COR-L47 (cell line): Measurements from ENCODE around the gene PRPF38A.

Source experiments
- DNase-seq: peaks from one replicate; lab custom pipeline; 2025; lab: John Stamatoyannopoulos, UW

Gene PRPF38A

DNA sequence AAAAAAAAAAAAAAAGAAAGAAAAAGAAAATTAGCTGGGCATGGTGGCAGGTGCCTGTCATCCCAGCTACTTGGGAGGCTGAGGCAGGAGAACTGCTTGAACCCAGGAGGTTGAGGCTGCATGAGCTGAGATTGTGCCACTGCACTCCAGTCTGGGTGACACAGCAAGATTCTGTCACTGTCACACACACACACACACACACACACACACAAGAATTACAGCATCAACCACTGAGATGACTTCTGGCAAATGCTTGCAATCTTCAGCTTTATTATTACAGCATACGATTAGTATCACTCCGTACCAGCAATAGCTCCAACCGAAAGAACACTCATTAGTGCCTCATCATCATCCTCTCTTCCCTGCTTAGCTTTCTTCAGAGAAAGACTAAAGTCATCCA lies 4.8 kb upstream of the PRPF38A start:
- DNase-seq = no peak

DNA sequence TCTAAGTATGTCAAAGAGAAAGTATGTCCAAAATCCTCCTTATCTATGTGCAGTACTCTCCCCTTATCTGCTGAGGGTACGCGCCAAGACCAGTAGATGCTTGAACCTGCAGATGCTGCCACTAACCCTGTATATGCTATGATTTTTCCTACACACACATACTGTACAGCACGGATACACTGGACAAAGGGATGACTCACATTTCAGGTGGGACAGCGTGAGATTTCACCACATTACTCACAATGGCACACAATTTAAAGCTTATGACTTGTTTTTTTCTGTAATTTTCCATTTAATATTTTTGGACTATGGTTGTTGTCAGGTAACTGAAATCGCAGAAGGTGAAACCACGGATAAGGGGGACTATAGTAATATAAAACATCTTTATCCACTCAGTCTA lies 4.3 kb upstream of the PRPF38A start:
- DNase-seq = no peak

DNA sequence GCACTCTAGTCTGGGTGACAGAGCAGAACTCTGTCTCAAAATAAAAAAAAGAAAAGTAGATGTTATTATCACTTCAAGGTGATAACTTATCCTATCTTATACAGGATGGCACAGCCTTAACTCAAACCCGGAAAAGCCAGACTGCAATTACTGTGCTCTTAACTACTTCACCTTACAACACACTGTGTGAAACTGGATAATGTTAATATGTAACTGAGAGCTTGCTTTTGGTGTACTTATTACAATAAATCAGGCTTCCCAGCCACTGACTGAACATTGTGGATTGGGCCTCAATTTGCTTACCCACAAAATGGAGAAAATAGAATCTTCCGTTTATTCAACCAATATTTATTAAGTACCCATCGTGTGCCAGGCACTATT lies 1.6 kb upstream of the PRPF38A start:
- DNase-seq = no peak

DNA sequence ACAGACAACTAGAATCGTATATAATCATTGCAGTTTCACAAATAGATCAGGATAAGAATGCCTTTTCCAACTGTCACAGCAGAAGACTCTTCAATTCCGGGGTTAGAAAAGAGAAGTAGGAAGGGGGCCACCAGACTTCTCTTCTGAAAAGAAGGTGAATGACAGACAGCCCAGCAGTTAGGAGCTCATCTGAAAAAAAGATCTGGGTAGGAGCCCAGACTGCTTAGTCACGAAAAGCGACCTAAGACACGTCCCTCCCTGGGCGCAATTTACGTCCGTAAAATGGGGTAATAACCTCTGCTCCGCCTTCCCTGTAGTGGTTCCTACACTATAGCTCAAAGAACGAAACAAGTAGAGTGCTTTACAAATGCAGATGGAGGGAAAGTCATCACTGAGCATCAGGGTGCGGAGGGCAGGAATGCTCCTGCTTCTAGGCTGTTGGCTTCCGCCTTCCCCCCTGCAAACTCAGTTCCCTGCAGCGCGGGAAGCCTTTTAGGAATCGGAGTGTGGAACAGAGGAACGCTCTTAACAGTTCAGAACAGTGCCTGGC lies 761 bp upstream of the PRPF38A start:
- peak; percentile 41 for DNase-seq

DNA sequence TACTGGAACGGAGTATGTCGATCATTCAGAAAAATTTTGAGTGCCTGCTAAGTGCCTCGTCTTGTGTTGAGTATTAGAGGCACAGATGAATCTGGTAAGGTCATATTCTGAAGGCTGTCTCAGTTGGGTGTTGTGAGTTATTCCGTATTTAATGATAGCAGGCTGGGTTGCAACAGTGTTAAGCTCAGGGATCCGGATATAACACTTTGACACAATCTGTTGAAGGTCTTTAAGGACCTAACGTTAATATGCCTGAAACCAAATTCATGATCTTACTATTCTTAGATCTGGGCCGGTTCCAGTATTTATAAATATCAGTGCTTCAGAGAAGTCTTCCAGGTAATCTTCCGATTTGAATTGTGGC lies 555 bp downstream of the PRPF38A start:
- DNase-seq = no peak

DNA sequence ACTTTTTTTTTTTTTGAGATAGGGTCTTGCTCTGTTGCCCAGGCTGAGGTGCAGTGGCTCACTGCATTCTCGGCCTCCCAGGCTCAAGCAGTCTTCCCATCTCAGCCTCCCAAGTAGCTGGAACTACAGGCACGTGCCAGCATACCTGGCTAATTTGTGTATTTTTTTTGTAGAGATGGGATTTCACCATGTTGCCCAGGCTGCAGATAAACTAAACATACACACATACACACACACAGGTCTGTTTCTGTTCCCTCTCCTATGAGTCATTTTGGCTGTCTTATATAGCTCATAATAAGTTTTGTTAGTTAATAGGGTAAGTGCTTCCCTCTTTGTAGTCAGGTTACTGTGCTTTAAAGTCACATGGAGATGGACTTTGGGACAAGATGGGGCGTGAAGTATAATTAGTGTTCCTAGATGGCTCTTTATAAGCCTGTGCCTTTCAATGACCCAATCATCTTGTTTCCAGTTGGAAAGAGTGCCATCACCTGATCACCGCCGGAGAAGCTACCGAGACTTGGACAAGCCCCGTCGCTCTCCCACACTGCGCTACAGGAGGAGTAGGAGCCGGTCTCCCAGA lies 9.1 kb downstream of the PRPF38A start:
- no peak for DNase-seq

DNA sequence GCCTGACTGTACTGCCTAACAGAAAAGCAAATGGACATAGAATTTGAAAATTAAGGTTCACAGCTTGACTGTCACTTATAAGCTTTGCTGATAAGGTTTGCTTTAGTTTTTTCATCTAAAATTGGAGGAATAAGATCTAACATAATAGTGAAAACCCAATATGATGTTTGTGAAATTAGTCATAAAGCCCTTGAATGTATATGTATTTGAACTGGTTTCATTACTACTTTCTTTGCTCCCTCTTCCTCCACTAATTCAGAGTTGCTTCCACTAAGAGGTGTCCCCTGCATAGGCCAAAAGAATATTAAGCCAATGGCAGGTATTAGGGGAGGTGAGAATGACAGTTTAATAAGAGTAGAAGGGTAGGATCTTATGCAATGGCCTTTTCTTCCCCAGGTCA lies 10.5 kb downstream of the PRPF38A start:
- no peak for DNase-seq

DNA sequence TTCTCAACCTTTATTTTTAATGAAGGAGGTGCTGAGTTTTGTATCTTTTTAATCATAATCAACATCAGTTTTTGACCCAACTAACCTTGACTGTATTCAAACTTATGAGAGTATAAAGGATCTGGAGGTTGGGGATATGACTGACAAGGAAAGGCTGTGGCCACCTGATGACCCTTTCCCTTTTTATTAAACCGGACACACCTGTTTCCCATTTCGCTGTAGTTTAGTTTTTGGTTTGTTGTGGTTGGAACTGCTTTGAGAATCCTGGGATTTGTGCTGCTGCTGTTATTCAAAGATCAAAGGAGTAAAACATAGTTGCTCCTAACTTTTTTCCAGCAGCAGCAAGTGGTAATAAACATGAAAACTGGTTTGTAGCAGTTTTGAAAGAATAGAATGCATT lies 12.4 kb downstream of the PRPF38A start:
- DNase-seq = no peak

DNA sequence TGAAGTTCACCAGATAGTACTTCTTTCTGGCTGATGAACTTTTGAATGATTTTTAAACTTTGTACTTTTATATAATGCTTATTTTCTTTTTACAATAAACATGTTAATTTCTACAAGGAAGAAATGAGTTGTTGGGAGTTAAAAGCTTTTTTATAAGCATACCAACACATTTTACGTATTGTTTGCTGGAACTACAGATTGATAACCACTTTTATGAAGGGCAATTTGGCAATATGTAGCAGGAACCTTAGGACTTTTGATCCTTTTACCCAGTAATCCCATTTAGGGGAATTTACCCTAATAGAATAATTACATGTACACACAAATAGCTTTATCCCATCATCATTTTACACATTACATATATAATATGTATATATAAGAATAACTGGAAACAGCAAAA lies 16.3 kb downstream of the PRPF38A start:
- no peak for DNase-seq

DNA sequence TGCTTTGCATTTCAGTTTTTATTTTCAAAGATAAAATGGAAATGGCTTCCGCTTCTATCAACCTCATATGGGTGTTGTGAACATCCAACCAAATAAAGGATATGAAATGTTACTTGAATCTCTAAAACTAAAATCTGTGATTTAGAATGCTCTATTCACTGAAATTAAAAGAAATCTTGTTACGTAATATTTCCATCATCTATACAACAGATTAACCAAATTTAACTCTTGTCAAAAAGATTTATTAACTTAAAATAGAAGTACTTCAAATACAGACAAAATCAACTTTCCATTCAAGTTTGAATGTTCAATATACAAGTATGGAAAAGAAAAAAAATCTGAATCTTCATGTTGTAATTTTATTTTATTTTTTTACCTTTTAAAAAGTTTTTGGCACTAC lies 18.7 kb downstream of the PRPF38A start:
- DNase-seq = no peak

DNA sequence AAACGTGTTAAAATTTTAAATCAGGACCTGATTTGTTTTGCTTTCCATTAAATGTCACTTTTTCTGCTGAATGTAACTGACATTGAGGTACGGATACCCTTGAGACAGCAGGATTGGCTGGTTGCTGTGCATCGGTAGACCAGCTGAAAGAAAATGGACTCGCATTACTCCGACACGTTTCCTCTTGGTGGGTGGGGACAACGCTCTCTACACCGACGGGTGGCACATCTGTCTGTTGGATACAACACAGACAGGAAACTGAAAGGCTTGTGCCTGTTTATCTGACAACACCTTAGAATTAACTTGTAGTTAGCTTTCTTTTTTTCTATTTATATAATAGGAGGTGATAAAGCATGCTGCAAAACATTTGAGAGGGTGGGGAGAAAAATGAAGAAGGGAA lies 19.4 kb downstream of the PRPF38A start:
- DNase-seq = no peak

DNA sequence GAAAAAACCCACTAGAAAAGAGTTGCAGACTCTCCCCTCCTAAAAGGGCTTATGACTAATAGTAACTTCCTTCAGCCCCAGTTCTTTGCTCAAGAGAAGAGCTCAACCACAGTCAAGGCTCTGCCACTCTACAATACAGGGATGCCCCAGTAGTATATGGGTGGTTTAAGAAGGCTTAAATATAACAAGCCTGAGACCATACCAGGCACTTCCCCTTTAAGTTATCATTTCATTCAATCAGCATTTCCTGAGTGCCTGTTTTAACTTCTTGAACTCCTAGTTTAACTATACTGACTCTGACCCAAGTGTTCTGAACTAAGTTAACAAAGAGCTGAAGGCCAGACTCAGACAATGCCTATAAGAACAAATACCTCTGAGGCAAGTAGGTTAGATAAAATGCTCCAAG lies 19.8 kb downstream of the PRPF38A start:
- no peak for DNase-seq

DNA sequence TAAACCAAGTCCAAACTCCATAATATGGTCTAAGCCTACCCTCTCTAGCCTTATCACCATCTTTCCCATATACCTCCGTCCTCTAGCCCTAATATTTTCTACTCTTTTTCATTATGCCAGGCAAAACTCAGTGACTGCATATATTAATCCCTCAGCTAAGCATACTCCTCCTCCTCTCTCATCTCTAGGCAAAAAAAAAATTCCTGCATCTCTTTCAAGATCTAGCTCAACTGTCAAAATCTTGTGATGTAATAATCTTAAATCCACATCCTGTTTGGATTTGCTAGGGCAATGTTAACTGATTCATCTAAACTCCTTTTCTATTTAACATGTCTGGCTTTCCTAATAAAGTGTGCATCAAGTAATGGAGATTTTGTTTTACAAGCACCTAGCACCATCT lies 20.4 kb downstream of the PRPF38A start:
- no peak for DNase-seq

DNA sequence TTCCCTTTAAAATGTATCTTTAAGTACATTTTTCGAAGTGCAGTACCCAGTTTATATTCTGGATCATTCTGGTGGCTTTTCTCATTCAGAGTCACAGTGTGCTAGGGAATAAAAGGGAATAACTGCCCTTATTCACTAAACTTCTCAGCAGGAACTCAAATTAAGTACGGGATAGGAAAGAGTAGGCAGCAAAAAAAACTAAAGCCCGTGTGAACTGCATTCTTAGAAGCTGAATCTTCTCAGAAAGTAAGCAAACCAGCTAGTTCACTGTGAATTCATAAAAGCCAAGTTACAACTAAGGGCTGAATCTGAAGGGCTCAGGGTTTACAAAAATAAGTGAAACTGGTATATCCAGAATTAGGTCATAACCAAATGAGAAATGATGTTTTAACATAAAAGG lies 22.0 kb downstream of the PRPF38A start:
- no peak for DNase-seq

DNA sequence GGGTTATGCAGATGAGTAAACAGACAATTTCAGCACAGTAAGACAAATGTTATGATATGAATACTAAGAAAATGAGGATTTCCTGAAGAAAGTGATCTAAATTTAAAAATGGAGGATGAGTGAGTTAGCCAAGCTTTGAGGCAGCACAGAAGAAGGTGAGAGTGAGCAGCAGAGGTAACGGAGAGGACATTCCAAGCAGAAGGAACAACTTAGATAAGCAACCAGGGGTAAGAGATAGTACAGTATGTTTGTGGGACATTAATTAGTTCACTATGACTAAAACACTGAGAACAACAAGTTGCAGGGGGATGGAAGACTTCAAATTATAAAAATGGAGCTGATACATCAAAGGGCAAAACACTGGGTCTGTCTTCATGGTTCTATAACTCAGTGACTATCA lies 22.8 kb downstream of the PRPF38A start:
- DNase-seq = no peak

DNA sequence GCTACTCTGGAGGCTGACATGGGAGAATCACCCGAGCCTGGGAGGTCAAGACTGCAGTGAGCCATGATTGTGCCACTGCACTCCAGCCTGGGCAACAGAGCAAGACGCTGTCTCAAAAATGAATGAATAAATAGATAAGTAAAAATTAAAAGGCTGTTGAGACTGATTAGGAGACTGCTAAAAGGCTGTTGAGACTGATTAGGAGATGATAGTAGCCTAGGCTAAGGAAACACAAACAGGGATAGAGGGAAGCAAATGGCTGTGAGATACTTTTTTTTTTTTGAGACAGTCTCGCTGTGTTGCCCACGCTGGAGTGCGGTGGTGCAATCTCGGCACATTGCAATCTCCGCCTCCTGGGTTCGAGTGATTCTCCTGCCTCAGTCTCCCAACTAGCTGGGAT lies 28.4 kb downstream of the PRPF38A start:
- no peak for DNase-seq

DNA sequence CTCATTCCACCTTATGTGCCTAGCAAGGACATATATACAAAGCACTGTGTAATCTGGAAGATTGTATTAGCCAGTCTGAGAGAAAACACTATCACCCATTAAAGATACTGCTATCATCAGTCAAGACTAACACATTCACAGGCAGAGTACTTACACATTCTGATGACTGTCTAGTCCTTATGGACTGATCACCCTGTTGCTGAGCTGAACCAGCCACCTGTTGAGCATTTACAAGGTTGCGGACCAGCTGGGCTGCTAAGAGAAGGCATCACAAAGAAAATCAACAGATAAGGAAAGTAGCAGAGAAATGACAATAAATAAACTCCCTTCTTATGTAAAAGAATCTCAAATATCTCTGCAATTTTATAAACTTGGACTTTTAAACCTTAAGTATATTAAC lies 30.8 kb downstream of the PRPF38A start:
- no peak for DNase-seq

DNA sequence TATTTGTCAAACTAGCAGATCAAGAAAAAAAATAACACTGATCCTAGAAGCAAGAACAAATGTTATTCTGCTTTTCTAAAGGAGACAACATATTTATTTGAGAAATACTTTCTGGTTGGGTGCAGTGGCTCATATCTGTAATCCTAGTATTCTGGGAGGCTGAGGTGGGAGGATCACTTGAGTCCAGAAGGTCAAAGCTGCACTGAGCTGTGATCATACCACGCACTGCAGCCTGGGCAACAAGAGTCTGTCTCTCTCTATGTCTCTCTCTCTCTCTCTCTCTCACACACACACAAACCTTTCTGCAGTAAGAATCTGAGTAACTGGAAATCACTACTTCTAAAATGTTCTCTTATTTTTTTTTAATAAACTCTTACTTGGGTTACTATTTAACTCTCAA lies 31.2 kb downstream of the PRPF38A start:
- no peak for DNase-seq

DNA sequence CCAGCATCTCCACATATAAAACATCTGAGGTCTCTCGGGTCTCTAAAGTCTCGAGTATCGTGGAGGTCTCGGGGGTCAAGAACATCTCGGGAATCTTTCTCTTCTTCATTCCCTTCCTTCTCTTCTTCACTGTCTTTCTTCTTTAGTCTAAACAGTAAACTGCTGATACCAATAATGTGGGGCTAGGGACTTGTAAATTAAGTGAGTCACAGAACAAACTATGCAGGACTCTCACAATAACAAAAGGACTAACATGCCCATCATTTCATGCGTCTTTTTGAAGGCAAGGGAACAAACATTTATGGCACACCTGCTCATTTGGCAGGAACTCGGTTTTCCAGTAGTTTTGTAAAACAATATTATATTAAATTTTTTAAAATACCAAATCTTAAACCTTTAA lies 32.4 kb downstream of the PRPF38A start:
- DNase-seq = no peak

DNA sequence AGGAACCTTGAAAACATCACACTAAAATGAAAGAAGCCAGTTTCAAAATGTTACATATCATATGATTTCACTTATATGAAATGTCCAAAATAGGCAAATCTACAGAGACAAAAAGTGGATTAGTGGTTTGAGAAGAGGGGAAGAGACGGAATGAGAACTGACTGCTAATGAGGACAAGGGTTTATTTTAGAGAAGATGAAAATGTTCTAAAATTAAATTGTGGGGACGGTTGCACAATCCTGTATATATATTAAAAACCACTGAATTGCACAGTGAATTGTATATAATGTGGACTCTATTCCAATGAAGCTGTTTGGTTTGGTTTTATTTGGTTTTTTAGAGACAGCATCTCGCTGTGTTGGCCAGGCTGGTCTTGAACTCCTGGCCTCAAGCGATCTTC lies 35.6 kb downstream of the PRPF38A start:
- DNase-seq = no peak

DNA sequence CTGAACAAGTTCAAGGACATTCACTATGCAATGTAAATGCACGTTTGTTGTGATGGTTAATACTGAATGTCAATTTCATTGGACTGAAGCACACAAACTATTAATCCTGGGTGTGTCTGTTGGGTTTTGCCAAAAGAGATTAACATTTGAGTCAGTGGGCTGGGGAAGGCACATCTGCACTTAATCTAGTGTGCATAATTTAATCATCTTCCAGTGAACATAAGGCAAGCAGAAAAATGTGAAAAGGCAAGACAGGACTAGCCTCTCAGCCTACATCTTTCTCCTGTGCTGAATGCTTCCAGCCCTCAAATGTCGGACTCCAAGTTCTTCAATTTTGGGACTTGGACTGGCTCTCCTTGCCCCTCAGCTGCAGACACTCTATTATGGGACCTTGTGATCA lies 40.1 kb downstream of the PRPF38A start:
- no peak for DNase-seq

DNA sequence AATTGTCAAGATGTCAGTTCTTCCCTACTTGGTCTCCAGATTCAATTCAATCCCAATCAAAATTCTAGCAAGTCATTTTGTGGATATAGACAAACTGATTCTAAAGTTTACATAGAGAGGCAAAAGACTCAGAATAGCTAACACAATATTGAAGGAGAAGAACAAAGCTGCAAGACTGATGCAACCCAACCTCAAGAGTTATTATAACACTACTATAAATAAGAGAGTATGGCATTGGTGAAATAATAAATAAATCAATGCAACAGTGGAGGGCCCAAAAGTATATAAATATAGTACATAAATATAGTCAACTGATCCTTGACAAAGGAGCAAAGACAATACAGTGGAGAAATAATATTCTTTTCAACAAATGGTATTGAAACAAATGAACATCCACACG lies 49.7 kb downstream of the PRPF38A start:
- DNase-seq = no peak

DNA sequence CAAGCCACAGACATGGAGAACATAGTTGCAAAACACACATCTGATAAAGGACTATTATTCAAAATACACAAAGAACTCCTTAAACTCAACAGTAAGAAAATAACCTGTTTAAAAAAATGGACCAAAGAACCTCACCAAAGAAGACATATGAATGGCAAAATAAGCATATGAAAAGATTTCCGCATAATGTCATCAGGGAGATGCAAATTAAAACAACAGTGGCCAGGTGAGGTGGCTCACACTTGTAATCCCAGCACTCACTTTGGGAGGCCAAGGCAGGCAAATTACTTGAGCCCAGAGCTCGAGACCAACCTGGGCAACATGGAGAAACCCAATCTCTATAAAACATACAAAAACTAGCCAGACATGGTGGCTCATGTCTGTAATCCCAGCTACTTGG lies 50.4 kb downstream of the PRPF38A start:
- no peak for DNase-seq

DNA sequence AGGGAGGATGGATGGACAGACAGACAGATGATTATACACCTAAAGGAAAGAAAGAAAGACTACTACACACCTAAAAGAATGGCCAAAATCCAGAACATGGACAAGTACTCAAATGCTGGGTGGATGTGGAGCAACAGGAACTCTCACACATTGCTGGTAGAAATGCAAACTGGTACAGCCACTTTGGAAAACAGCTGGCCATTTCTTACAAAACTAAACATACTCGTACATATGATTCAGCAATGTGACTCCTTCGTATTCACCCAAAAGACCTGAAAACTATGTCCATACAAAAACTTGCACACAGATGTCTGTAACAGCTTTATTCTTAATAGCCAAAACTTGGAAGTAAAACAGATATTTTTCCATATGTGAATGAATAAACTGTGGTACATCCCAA lies 51.3 kb downstream of the PRPF38A start:
- DNase-seq = no peak

DNA sequence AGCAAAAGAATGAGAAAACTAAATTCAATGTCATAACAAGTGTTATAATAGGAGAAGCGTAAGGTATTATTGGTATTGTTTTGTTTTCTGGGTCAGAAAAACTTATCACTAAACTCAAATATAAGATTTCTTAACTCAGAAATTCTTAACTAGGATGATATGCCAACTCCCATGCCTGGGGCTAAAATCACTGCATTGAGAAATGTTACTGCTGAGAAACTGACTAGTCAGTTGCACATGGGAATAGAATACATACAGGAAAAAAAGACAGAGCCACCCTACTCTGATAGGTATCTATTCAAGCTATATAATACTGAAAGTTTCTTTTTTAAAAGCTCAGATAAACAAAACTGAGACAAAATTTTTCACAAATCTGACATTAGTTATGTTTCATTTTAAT lies 56.3 kb downstream of the PRPF38A start:
- DNase-seq = no peak
